ENCODE measurements around the gene NFE2L3.

NFE2L3 gene

DNA sequence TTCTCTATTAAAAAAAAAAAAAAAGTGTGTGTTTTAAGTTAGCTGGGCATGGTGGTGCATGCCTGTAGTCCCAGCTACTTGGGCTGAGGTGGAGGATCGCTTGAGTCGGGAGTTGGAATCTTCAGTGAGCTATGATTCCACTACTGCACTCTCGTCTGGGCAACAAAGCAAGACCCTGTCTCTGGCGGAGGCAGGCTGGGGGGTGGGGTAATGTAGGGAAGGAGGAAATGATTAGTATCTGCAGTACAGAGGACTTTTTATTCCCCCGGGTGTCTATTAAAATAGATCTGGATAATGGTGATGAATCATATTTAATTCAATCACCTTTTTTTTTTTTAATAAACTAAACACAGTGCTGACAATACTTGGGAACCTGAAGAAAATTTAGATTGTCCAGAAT is 56.0 kb downstream of the NFE2L3 start:
- no peak overlapping the region for H3K27ac ChIP-seq
- TF ChIP-seq, protein P1, sequence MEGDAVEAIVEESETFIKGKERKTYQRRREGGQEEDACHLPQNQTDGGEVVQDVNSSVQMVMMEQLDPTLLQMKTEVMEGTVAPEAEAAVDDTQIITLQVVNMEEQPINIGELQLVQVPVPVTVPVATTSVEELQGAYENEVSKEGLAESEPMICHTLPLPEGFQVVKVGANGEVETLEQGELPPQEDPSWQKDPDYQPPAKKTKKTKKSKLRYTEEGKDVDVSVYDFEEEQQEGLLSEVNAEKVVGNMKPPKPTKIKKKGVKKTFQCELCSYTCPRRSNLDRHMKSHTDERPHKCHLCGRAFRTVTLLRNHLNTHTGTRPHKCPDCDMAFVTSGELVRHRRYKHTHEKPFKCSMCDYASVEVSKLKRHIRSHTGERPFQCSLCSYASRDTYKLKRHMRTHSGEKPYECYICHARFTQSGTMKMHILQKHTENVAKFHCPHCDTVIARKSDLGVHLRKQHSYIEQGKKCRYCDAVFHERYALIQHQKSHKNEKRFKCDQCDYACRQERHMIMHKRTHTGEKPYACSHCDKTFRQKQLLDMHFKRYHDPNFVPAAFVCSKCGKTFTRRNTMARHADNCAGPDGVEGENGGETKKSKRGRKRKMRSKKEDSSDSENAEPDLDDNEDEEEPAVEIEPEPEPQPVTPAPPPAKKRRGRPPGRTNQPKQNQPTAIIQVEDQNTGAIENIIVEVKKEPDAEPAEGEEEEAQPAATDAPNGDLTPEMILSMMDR (conservative IDR thresholded peaks at IDR 0.05): no peak

DNA sequence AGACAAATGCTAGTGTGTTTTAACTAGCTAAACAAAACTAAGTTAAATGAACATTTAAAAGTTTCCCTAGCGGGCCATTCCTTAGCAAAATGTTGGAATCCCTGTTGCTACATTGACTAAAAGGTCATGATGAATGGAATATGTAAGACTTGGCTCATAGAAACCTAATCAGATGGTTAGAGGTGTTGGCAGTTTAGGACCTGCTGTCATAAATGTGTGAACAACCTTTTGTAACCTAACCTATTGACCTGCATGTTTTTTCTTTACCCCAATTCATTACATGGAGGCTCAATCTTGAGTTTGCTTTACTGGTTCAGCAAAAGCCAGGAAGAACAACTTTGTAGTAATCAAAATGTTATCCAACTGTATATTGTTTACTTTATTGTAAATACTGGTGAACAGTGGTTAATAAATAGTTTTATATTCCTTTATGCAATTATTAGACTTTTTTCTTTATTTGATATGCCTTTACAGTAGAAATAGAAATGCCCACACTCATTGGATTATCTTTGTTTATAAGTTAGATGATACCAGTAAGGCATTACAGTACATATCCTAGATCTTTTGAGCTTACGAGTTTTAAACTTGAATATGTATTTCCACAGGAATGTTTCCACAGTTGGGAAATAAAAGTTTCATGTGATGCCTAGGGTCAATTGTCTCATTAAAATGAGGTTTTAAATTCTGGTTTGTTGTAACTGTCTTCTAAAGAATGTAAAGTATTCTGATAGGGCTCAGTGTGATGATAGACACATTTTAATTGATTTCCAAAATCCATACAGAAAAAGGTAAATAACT is 61.1 kb downstream of the NFE2L3 start:
- TF ChIP-seq, protein P1 (conservative IDR thresholded peaks at IDR 0.05): no peak

DNA sequence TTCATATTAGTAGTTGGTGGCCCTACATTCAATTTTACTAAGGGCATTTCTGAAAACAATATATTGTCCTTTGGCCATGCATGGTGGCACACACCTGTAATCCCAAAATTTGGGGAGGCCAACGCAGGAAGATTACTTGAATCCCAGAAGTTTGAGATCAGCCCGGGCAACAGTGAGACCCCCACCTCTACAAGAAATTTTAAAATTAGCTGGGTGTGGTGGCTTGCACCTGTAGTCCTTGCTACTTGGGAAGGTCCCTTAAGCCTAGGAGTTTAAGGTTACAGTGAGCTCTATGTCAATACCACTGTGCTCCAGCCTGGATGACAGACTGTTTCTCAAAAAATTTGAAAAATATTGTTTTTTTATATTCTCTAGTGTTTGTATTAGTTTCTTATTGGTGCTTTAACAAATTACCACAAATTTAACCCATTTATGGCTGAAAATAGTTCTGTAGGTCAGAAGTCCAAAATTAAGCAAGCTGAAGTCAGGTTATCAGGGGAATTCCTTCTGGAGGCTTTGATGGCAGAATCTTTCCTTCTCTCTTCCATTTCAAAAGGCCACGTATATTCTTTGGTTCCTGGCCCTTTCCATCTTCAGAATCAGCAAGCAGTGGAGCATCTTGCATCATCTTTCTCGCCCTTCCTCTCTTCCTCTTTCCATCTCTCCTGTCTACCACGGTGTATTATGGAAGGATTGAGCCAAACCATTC is 62.0 kb downstream of the NFE2L3 start:
- no peak overlapping the region for H3K27ac ChIP-seq
- TF ChIP-seq, protein P1 (conservative IDR thresholded peaks at IDR 0.05): no peak

More for the DNA sequence above, 61.1 kb downstream of the NFE2L3 start:
- H3K27ac ChIP-seq: no peak overlapping the region

DNA sequence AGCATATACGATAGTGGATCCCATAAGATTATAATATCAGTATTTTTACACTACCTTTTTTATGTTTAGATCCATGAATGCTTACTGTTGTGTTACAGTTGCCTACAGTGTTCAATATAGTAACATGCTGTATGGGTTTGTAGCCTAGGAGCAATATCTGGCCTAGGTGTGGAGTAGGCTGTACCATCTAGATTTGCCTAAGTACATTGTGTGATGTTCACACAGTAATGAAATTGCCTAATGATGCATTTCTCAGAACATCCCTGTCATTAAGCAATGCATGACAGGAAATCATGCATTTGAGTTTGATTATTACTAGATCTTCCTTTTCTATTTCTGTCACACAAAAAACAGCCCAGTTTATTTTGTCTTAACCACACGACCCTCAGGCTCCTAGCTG is 64.1 kb downstream of the NFE2L3 start:
- TF ChIP-seq, protein P1 (conservative IDR thresholded peaks at IDR 0.05): no peak
- no peak overlapping the region for H3K27ac ChIP-seq

DNA sequence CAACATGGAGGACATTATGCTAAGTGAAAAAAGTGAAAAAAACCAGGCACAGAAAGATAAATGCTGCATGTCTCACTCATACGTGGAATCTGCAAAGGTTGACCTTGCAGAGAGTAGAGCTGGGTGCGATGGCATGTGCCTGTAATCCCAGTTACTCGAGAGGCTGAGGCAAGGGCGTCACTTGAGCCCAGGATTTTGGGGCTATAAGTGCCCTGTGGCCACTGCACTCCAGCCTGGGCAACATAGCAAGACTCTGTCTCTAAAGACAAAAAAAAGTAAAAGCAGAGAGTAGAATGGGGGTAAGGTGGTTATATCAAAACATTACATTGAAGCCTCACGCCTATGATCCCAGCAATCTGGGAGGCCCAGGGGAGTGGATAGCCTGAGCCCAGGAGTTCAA is 72.4 kb downstream of the NFE2L3 start:
- TF ChIP-seq, protein P1 (conservative IDR thresholded peaks at IDR 0.05): no peak
- no peak overlapping the region for H3K27ac ChIP-seq

DNA sequence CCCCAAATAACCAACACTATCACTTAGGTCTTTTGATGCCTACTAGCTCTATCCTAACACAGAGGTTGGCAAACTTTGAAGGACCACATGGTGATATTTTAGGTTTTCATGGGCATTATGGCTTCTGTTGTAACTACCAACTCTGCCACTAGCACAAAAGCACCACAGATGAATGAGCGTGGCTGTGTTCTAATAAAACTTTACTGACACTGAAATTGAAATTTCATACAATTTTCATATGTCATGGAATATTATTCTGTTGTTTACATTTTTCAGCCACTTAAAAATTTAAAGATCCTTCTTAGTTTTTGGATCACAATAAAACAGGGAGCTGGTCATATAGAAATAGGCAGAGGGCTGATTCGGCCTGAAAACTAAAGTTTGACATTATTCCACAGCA is 76.0 kb downstream of the NFE2L3 start:
- TF ChIP-seq, protein P1 (conservative IDR thresholded peaks at IDR 0.05): no peak
- no peak overlapping the region for H3K27ac ChIP-seq

DNA sequence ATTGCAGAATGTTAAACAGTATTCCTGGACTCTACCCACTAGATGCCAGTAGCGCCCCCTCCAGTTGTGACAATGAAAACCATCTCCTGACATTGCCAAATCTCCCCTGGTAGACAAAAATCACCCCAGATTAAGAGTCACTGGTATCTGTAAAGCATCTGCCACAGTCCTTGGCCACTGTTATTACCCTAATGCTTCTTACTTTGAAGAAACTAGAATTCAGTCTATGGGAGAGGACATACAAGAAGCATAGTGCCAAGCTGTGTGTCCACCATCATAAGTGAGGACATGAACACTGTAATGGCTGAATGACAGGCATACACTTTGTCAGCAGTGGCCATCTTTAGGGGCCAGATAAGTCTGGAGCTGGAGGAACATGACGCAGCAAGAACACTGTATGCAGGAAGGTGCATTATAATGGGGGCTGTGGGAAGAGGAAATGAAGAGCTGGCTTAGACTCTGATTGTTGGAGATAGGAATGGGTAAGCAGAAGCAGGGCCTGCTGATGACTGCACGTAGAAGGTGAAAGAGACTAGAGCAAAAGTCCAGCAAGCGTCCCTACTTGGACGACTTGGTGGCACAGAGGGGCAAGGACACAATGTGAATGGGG is 82.0 kb downstream of the NFE2L3 start:
- TF ChIP-seq, protein P1 (conservative IDR thresholded peaks at IDR 0.05): no peak
- H3K27ac ChIP-seq: no peak overlapping the region
